Measurements from ENCODE around the gene JMJD6.

DNA sequence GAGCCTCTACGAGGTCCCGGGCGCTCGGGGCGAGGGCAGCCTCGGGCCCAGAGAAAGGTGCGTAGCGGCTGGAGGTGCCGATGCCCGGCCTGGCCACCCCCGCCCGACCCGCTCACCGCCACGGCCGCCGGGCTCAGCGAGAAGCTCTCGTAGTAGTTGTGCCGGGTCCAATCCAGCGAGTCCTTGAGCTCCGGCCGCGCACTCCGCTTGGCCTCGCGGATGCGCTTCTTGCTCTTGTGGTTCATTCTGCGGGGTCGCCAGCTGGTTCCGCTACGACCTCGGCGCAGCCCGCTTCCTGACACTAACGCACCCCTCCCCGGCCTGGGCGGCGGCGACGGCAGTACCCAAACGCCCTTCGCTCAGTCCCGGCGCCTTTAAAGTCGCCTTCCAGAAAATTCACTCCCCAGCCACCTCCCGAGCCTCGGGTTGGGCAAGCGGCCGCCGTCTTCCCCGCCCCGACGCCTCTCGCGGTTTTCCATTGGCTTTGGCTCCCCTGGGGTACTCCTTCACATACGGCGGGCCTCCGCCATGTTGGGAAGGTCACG lies at the start of gene JMJD6:
- TF ChIP-seq, protein P1, sequence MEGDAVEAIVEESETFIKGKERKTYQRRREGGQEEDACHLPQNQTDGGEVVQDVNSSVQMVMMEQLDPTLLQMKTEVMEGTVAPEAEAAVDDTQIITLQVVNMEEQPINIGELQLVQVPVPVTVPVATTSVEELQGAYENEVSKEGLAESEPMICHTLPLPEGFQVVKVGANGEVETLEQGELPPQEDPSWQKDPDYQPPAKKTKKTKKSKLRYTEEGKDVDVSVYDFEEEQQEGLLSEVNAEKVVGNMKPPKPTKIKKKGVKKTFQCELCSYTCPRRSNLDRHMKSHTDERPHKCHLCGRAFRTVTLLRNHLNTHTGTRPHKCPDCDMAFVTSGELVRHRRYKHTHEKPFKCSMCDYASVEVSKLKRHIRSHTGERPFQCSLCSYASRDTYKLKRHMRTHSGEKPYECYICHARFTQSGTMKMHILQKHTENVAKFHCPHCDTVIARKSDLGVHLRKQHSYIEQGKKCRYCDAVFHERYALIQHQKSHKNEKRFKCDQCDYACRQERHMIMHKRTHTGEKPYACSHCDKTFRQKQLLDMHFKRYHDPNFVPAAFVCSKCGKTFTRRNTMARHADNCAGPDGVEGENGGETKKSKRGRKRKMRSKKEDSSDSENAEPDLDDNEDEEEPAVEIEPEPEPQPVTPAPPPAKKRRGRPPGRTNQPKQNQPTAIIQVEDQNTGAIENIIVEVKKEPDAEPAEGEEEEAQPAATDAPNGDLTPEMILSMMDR (IDR thresholded peaks at IDR 0.05), result no peak
- TF ChIP-seq POLR2AphosphoS5 (IDR thresholded peaks at IDR 0.05), result peak in 2 of 3 donors; percentile 83 to 93

Measured in breast epithelium (tissue), 3 donors.